CD4-positive, alpha-beta T cell treated with Interleukin-4 for 4 hours (primary cell): ENCODE data around the gene SALL1.

Source experiments
- DNase-seq: peaks from one replicate; pipeline ENCODE4 v3.0.0-alpha.2; 2020

SALL1 gene

GRCh38 chr16:51150888-51151320 is at the start of gene SALL1:
Gene SALL1, minus strand, starts transcription at chr16:51151270. Its CDS starts 29 bp downstream, at chr16:51151241.
- no peak for DNase-seq

GRCh38 chr16:51200793-51201192 is 49.7 kb upstream of the SALL1 start:
- no peak for DNase-seq

GRCh38 chr16:51197953-51198748 is 47.1 kb upstream of the SALL1 start:
- DNase-seq: no peak

GRCh38 chr16:51193879-51194278 is 42.8 kb upstream of the SALL1 start:
- no peak for DNase-seq

GRCh38 chr16:51184702-51185433 is 33.8 kb upstream of the SALL1 start:
- no peak for DNase-seq

- DNase-seq: no peak
These were observed 30.4 kb upstream of the SALL1 start for GRCh38 chr16:51181503-51181811.

- no peak for DNase-seq
These were observed 29.8 kb upstream of the SALL1 start for GRCh38 chr16:51180719-51181502.

- no peak for DNase-seq
These were observed 24.0 kb upstream of the SALL1 start for GRCh38 chr16:51175081-51175480.

- DNase-seq: no peak
These were observed 21.3 kb upstream of the SALL1 start for GRCh38 chr16:51172368-51172767.

GRCh38 chr16:51168755-51169154 is 17.7 kb upstream of the SALL1 start:
- no peak for DNase-seq

GRCh38 chr16:51167170-51167895 is 16.3 kb upstream of the SALL1 start:
- DNase-seq: no peak

- DNase-seq: no peak
These were observed 15.5 kb upstream of the SALL1 start for GRCh38 chr16:51166541-51166940.

- DNase-seq: no peak
These were observed 15.0 kb upstream of the SALL1 start for GRCh38 chr16:51166091-51166490.

GRCh38 chr16:51165043-51165442 is 14.0 kb upstream of the SALL1 start:
- no peak for DNase-seq

GRCh38 chr16:51164574-51164973 is 13.5 kb upstream of the SALL1 start:
- no peak for DNase-seq

- DNase-seq: no peak
These were observed 13.0 kb upstream of the SALL1 start for GRCh38 chr16:51163894-51164566.

- no peak for DNase-seq
These were observed 12.3 kb upstream of the SALL1 start for GRCh38 chr16:51163366-51163765.

- DNase-seq: no peak
These were observed 10.5 kb upstream of the SALL1 start for GRCh38 chr16:51161440-51162195.

- no peak for DNase-seq
These were observed 8.8 kb upstream of the SALL1 start for GRCh38 chr16:51159865-51160264.

- no peak for DNase-seq
These were observed 8.2 kb upstream of the SALL1 start for GRCh38 chr16:51159296-51159695.

GRCh38 chr16:51157698-51158097 is 6.6 kb upstream of the SALL1 start:
- DNase-seq: no peak

GRCh38 chr16:51156807-51157200 is 5.7 kb upstream of the SALL1 start:
- DNase-seq: no peak
